ENCODE data around the gene RMDN2. TPM values are rescaled to one million over a fixed set of nuclear protein-coding genes. Genes with fewer than 3 reads are reported as not detected.
A peak's percentile ranks its signal among the peaks of the same experiment; 100 is the strongest.
"Not testable (repeated sequence)": the region's sequence is repeated elsewhere in the genome, so short reads cannot be mapped to it uniquely, and the experiment has no call there.

The RMDN2 gene
- total and polyA plus RNA-seq, 8 donors = 1.8 to 21.9 (median 2.7) TPM

DNA sequence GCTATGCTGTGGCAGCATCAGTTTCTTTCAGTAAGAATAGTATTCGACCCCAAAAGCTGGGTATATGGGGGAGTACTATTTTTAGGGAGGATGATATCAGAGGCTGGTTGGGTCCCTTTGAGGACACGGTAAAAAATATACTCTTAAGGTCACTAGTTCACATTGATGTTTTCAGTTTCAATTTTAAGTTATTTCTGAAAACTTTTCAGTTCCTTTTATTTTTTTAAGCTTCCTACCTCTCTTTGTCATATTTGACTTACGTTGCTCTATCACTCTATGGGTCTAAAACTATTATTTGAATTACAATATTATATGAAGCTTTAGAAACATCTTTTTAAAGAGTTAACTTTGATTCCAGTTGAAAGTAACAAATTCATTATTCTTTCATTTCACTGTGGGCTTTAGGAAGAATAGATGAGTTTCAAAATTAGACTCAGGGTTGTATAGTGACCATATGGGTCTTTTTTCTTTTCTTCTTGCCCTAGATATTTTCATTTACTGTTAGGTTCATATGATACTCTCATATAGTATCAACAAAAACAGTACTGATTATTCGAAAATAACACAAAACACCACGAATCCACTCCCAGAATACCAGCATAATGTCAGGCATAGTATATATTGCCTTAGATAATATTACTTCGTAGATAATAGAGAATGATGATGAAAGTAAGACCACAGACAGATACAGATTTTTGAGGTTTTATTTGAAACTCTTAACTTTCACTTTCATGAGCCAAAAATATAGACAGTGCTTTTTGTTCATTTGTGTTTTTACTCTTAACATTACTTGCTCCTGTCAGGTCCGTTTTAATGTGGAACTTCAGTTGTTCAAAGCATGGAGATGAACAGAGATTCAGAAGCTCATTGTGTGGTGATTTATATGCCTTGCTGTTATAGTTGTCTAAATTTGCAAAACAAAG lies 9.8 kb downstream of the RMDN2 start:
- H3K4me3 ChIP-seq = no peak overlapping the region
- intact Hi-C loops (cut with DNase I; ENCODE audit: low total_unique reads) = no loop called here

DNA sequence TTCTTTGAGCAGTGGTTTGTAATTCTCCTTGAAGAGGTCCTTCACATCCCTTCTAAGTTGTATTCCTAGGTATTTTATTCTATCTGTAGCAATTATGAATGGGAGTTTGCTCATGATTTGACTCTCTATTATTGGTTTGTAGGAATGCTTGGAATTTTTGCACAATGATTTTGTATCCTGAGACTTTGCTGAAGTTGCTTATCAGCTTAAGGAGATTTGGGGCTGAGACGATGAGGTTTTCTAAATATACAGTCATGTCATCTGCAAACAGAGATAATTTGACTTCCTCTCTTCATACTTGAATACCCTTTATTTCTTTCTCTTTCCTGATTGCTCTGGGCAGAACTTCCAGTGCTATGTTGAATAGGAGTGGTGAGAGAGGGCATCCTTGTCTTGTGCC lies 12.5 kb downstream of the RMDN2 start:
- H3K4me3 ChIP-seq; DNase-seq; H3K27me3 ChIP-seq; H3K9me3 ChIP-seq; H3K4me1 ChIP-seq; intact Hi-C loops (cut with DNase I; ENCODE audit: low total_unique reads); H3K27ac ChIP-seq; H3K36me3 ChIP-seq: not testable (repeated sequence)
- 32 to 76% (median 54%) methylated on average over 1 of the region's 1 CpG for WGBS, 5 donors

More for the DNA sequence above, 9.8 kb downstream of the RMDN2 start:
- 63 to 73% (median 70%) methylated on average over 7 of the region's 7 CpGs for WGBS, 5 donors
- Histone ChIP-seq H3K27me3 (no peaks in the 10 kb centered on the region), H3K9me3 (no peaks in the 10 kb centered on the region), H3K27ac (no peak overlapping the region), H3K36me3 (peaks cover 0 to 7% (median 2%) of the 10 kb centered on the region in 4 donors), H3K4me1 (no peaks in the 10 kb centered on the region)
- TF ChIP-seq, protein P1, sequence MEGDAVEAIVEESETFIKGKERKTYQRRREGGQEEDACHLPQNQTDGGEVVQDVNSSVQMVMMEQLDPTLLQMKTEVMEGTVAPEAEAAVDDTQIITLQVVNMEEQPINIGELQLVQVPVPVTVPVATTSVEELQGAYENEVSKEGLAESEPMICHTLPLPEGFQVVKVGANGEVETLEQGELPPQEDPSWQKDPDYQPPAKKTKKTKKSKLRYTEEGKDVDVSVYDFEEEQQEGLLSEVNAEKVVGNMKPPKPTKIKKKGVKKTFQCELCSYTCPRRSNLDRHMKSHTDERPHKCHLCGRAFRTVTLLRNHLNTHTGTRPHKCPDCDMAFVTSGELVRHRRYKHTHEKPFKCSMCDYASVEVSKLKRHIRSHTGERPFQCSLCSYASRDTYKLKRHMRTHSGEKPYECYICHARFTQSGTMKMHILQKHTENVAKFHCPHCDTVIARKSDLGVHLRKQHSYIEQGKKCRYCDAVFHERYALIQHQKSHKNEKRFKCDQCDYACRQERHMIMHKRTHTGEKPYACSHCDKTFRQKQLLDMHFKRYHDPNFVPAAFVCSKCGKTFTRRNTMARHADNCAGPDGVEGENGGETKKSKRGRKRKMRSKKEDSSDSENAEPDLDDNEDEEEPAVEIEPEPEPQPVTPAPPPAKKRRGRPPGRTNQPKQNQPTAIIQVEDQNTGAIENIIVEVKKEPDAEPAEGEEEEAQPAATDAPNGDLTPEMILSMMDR (IDR thresholded peaks at IDR 0.05) = no peak
- TF ChIP-seq POLR2A (IDR thresholded peaks at IDR 0.05) = no peak
- no peak for TF ChIP-seq EP300 (IDR thresholded peaks at IDR 0.05)
- DNase-seq = no peak

DNA sequence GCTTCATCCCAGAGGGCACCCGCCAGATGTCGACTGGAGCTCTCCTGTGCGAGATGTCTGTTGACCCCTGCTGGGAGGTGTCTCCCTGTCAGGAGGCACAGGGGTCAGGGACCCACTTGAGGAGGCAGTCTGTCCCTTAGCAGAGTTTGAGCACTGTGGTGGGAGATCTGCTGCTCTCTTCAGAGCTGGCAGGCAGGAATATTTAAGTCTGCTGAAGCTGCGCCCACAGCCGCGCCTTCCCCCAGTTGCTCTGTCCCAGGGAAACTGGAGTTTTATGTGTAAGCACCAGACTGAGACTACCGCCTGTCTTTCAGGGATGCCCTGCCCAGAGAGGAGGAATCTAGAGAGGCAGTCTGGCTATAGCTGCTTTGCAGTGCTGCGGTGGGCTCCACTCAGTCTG lies 16.2 kb downstream of the RMDN2 start:
- H3K4me1 ChIP-seq; DNase-seq; H3K4me3 ChIP-seq; H3K36me3 ChIP-seq; H3K27ac ChIP-seq; H3K9me3 ChIP-seq; H3K27me3 ChIP-seq; intact Hi-C loops (cut with DNase I; ENCODE audit: low total_unique reads): not testable (repeated sequence)
- WGBS, 5 donors = 95 to 98% (median 97%) methylated on average over 7 to 8 of the region's 8 CpGs

DNA sequence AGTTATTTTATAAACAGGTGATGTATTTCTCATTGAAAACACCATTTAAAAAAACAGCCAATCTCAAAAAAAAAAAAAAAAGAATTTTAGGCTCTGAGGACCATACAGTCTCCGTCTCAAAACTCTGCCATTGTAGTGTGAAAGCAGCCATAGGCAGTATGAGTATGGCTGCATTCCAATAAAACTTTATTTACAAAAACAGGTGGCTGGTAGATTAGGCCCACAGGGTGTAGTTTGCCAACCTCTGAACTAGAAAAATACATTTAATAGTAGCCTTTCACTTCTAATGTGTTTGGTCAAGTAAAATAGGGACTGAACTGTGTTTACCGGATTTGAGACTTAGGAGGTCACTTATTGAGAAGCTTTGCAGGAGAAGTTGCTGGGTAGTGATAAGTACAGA lies 19.2 kb downstream of the RMDN2 start:
- Histone ChIP-seq H3K9me3 (no peaks in the 10 kb centered on the region), H3K4me3 (no peak overlapping the region), H3K27me3 (no peaks in the 10 kb centered on the region), H3K36me3 (no peaks in the 10 kb centered on the region), H3K4me1 (no peaks in the 10 kb centered on the region), H3K27ac (no peak overlapping the region)
- intact Hi-C loops (cut with DNase I; ENCODE audit: low total_unique reads) = no loop called here
- DNase-seq = no peak
- TF ChIP-seq POLR2A (IDR thresholded peaks at IDR 0.05) (no peak), POLR2AphosphoS5 (IDR thresholded peaks at IDR 0.05) (no peak), EP300 (IDR thresholded peaks at IDR 0.05) (no peak)
- TF ChIP-seq, protein P1 (IDR thresholded peaks at IDR 0.05) = no peak
- WGBS, 5 donors = 79 to 87% (median 83%) methylated on average over 2 of the region's 2 CpGs

DNA sequence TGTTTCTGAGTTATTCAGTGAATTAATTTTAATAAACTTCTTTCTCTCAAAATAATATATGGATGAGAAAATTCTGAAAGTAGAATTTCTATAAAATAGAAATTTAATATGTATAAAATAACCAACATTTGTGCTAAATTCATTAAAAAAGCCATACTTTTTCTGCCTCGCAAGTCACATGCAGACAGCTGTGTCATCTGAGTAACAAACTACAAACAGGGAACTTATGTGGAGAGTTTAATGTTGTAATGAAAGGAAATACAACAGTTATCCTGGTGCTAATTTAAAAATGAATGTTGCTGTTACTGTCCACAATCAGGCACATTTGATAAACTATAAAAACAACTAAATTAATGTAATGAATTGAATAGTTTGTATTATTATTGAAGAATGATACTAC lies 22.2 kb downstream of the RMDN2 start:
- no peak overlapping the region for H3K4me3 ChIP-seq
- H3K4me1 ChIP-seq = no peaks in the 10 kb centered on the region
- peaks cover 0 to 14% (median 2%) of the 10 kb centered on the region in 4 donors for H3K36me3 ChIP-seq
- H3K27ac ChIP-seq = no peak overlapping the region
- intact Hi-C loops (cut with DNase I; ENCODE audit: low total_unique reads) = no loop called here
- H3K27me3 ChIP-seq = no peaks in the 10 kb centered on the region
- TF ChIP-seq, protein P1 (IDR thresholded peaks at IDR 0.05) = no peak
- no peak for DNase-seq
- WGBS, 5 donors = 95 to 100% (median 96%) methylated on average over 1 of the region's 1 CpG
- H3K9me3 ChIP-seq = no peaks in the 10 kb centered on the region

DNA sequence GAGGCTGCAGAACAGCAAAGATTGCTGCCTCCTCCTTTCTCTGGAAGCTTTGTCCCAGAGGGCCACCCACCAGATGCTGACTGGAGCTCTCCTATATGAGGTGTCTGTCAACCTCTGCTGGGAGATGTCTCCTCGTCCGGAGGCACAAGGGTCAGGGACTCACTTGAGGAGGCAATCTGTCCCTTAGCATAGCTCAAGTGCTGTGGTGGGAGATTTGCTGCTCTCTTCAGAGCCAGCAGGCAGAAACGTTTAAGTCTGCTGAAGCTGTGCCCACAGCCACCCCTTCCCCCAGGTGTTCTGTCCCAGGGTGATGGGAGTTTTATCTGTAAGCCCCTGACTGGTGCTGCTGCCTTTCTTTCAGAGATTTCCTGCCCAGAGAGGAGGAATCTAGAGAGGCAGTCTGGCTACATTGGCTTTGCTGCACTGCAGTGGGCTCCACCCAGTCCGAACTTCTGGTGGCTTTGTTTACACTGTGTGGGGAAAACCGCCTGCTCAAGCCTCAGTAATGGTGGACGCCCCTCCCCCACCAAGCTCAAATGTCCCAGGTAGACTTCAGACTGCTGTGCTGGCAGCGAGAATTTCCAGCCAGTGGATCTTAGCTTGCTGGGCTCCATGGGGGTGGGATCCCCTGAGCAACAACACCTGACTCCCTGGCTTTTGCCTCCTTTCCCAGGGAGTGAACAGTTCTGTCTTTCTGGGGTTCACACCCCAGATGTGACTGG lies 37.1 kb downstream of the RMDN2 start:
- H3K27me3 ChIP-seq; H3K4me3 ChIP-seq; H3K4me1 ChIP-seq; H3K36me3 ChIP-seq; H3K27ac ChIP-seq; intact Hi-C loops (cut with DNase I; ENCODE audit: low total_unique reads): not testable (repeated sequence)
- DNase-seq = peak; percentile 35 to 79
- WGBS, 5 donors = 45 to 61% (median 53%) methylated on average over 5 to 7 of the region's 7 CpGs
- peaks cover 0 to 15% (median 0%) of the 10 kb centered on the region in 4 donors for H3K9me3 ChIP-seq

DNA sequence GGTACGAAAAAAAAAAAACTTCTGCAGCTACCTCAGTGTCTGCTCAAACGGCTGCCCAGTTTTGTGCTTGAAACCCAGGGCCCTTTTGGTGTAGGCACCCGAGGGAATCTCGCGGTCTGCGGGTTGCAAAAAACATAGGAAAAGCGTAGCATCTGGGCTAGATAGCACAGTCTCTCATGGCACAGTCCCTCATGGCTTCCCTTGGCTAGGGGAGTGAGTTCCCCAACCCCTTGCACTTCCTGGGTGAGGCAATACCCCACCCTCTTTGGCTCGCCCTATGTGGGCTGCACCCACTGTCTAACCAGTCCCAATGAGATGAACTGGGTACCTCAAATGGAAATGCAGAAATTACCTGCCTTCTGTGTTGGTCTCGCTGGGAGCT lies 37.6 kb downstream of the RMDN2 start:
- intact Hi-C loops (cut with DNase I; ENCODE audit: low total_unique reads); H3K4me1 ChIP-seq; DNase-seq; H3K4me3 ChIP-seq; H3K27ac ChIP-seq; H3K27me3 ChIP-seq; H3K36me3 ChIP-seq: not testable (repeated sequence)
- peaks cover 0 to 15% (median 0%) of the 10 kb centered on the region in 4 donors for H3K9me3 ChIP-seq
- 73 to 86% (median 85%) methylated on average over 9 of the region's 9 CpGs for WGBS, 5 donors

DNA sequence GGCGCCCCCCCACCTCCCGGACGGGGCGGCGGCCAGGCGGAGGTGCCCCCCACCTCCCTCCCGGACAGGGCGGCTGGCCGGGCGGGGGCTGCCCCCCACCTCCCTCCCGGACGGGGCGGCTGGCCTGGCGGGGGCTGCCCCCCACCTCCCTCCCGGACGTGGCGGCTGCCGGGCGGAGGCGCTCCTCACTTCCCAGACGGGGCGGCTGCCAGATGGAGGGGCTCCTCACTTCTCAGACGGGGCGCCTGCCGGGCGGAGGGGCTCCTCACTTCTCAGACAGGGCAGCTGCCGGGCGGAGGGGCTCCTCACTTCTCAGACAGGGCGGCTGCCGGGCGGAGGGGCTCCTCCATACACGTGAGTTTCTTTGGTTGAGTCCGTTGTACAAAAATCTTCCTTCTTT lies 38.8 kb downstream of the RMDN2 start:
- H3K27ac ChIP-seq; H3K4me3 ChIP-seq; DNase-seq; H3K36me3 ChIP-seq; H3K4me1 ChIP-seq; intact Hi-C loops (cut with DNase I; ENCODE audit: low total_unique reads); H3K27me3 ChIP-seq: not testable (repeated sequence)
- 95 to 100% (median 99%) methylated on average over 14 to 33 of the region's 33 CpGs for WGBS, 5 donors
- peaks cover 0 to 15% (median 0%) of the 10 kb centered on the region in 4 donors for H3K9me3 ChIP-seq
